AG04449 (cell line): Measurements from ENCODE around the gene BRCA1.

Experiments
- CTCF ChIA-PET: fragments of 350-600 bp; formaldehyde crosslinking; extraction: SDS; loops from one replicate; lab custom pipeline; 2021; ENCODE audit warnings: antibody characterized with exemption; lab: Yijun Ruan, JAX
- POLR2A ChIA-PET: fragments of 400-600, 350-600 bp; formaldehyde crosslinking; extraction: SDS; loops from one replicate; lab custom pipeline; 2020; ENCODE audit warnings: antibody characterized with exemption, inconsistent platforms; lab: Yijun Ruan, JAX
- DNase-seq: peaks from one replicate; pipeline ENCODE4 v3.0.0-alpha.2; 2010; ENCODE audit warnings: low read depth, low spot score
- H3K4me3 ChIP-seq: 2 replicates; pipeline ENCODE4 v1.5.1; 2011; ENCODE audit warnings: low read depth, mild to moderate bottlenecking, control low read depth, low read length
- CTCF ChIP-seq: IDR thresholded peaks from one replicate; pipeline ENCODE4 v1.5.1; 2011; ENCODE audit warnings: mild to moderate bottlenecking, moderate library complexity, low read length, control low read depth, inconsistent platforms; ENCODE audit not compliant: insufficient read depth; ENCODE audit errors: missing control alignments

Gene BRCA1

GRCh38 chr17:43085474-43085873, 39.7 kb downstream of the BRCA1 start:
- CTCF ChIA-PET, result interaction anchor here (1.5 kb wide), 1 partner anchor 55 kb away, joined by 4 read pairs; no protein-coding TSS in a partner anchor

GRCh38 chr17:43079641-43080302, 45.4 kb downstream of the BRCA1 start:
- no peak for TF ChIP-seq CTCF
- H3K4me3 ChIP-seq, result no peak overlapping the region
- DNase-seq, result no peak
- ChIA-PET POLR2A (no interaction called here), CTCF (interaction anchor here (1.1 kb wide), 1 partner anchor 12 kb away, joined by 3 read pairs; no protein-coding TSS in a partner anchor)

More at GRCh38 chr17:43085474-43085873, 39.7 kb downstream of the BRCA1 start:
- no peak for TF ChIP-seq CTCF
- H3K4me3 ChIP-seq, result no peak overlapping the region
- no peak for DNase-seq
- POLR2A ChIA-PET, result no interaction called here

GRCh38 chr17:43074869-43075268, 50.3 kb downstream of the BRCA1 start:
- H3K4me3 ChIP-seq, result no peak overlapping the region
- CTCF ChIA-PET, result interaction anchor here (1.3 kb wide), 1 partner anchor 8 kb away, joined by 3 read pairs; no protein-coding TSS in a partner anchor
- TF ChIP-seq CTCF, result no peak
- POLR2A ChIA-PET, result interaction anchor here (0.6 kb wide), 1 partner anchor 1109 kb away, joined by 3 read pairs; no protein-coding TSS in a partner anchor
- DNase-seq, result no peak

GRCh38 chr17:43070872-43071271, 54.3 kb downstream of the BRCA1 start:
- no peak for TF ChIP-seq CTCF
- DNase-seq, result no peak
- H3K4me3 ChIP-seq, result no peak overlapping the region
- ChIA-PET CTCF (interaction anchor here (0.9 to 1.4 kb wide), 2 partner anchors 16 to 46 kb away, joined by 4 read pairs; no protein-coding TSS in a partner anchor), POLR2A (no interaction called here)

- DNase-seq, result no peak
- POLR2A ChIA-PET, result no interaction called here
- H3K4me3 ChIP-seq, result no peak overlapping the region
- no peak for TF ChIP-seq CTCF
- CTCF ChIA-PET, result interaction anchor here (0.9 to 1.4 kb wide), 2 partner anchors 15 to 46 kb away, joined by 4 read pairs; no protein-coding TSS in a partner anchor
These were observed 54.9 kb downstream of the BRCA1 start for GRCh38 chr17:43070257-43070656.

GRCh38 chr17:43069368-43069898, 55.7 kb downstream of the BRCA1 start:
- TF ChIP-seq CTCF, result no peak
- ChIA-PET CTCF (interaction anchor here (0.6 to 1.2 kb wide), 3 partner anchors 9 to 45 kb away, joined by 3 to 5 read pairs (median 3); no protein-coding TSS in a partner anchor), POLR2A (no interaction called here)

More at GRCh38 chr17:43069368-43069898, 55.7 kb downstream of the BRCA1 start:
- DNase-seq, result no peak
- no peak overlapping the region for H3K4me3 ChIP-seq
